Glutamatergic neuron (in vitro differentiated cells): ENCODE data around the gene STAB2. TPM values are rescaled to one million over a fixed set of nuclear protein-coding genes. Genes with fewer than 3 reads are reported as not detected.

Experiments
- DNase-seq: peaks from one replicate; pipeline ENCODE4 v3.0.0; 2022
- H3K27ac Mint-ChIP-seq: one replicate; pipeline ENCODE4 v1.8.0; 2020; ENCODE audit warnings: mild to moderate bottlenecking, mixed read lengths, inconsistent platforms; ENCODE audit not compliant: unreplicated experiment
- H3K27me3 Mint-ChIP-seq: one replicate; pipeline ENCODE4 v1.8.0; 2020; ENCODE audit warnings: mild to moderate bottlenecking, moderate library complexity, mixed read lengths, inconsistent platforms; ENCODE audit not compliant: unreplicated experiment
- H3K36me3 Mint-ChIP-seq: one replicate; pipeline ENCODE4 v1.8.0; 2020; ENCODE audit warnings: mild to moderate bottlenecking, mixed read lengths, inconsistent platforms; ENCODE audit not compliant: unreplicated experiment
- H3K4me1 Mint-ChIP-seq: one replicate; pipeline ENCODE4 v1.8.0; 2020; ENCODE audit warnings: mild to moderate bottlenecking, low read depth, mixed read lengths, inconsistent platforms; ENCODE audit not compliant: unreplicated experiment
- H3K4me3 Mint-ChIP-seq: one replicate; pipeline ENCODE4 v1.8.0; 2020; ENCODE audit warnings: mild to moderate bottlenecking, mixed read lengths, inconsistent platforms; ENCODE audit not compliant: unreplicated experiment
- H3K9me3 Mint-ChIP-seq: one replicate; pipeline ENCODE4 v1.8.0; 2020; ENCODE audit warnings: mild to moderate bottlenecking, moderate library complexity, mixed read lengths, inconsistent platforms; ENCODE audit not compliant: unreplicated experiment
- CTCF ChIP-seq: fragments of 200-600 bp; sonication (generic); IDR thresholded peaks from one replicate; pipeline ENCODE4 v1.5.0; 2021; ENCODE audit not compliant: partially characterized antibody, unreplicated experiment
- total RNA-seq: library from RNA; stranded (reverse); fragmentation: NEBNext Ultra II Directional; extraction: Animal tissue kit (Norgen Biotek cat#: 25700); gene quantifications from one replicate; pipeline ENCODE4 v1.2.1, GENCODE V29; 2021; ENCODE audit not compliant: unreplicated experiment

The STAB2 gene
- total RNA-seq, 1 donor from 2014 or later = not detected

GRCh38 chr12:103731539-103731938 is 144.5 kb downstream of the STAB2 start:
- DNase-seq = no peak
- no peak for TF ChIP-seq CTCF
- H3K4me3 Mint-ChIP-seq = no peak overlapping the region
- H3K4me1 Mint-ChIP-seq = no peaks in the 10 kb centered on the region
- peaks cover 2% of the 10 kb centered on the region for H3K9me3 Mint-ChIP-seq
- H3K27ac Mint-ChIP-seq = no peak overlapping the region
- H3K27me3 Mint-ChIP-seq = no peaks in the 10 kb centered on the region
- H3K36me3 Mint-ChIP-seq = no peaks in the 10 kb centered on the region

GRCh38 chr12:103734863-103735262 is 147.8 kb downstream of the STAB2 start:
- peaks cover 2% of the 10 kb centered on the region for H3K9me3 Mint-ChIP-seq
- H3K27ac Mint-ChIP-seq = no peak overlapping the region
- TF ChIP-seq CTCF = no peak
- DNase-seq = no peak
- peaks cover 3% of the 10 kb centered on the region for H3K27me3 Mint-ChIP-seq
- no peaks in the 10 kb centered on the region for H3K4me1 Mint-ChIP-seq
- H3K4me3 Mint-ChIP-seq = no peak overlapping the region
- no peaks in the 10 kb centered on the region for H3K36me3 Mint-ChIP-seq

- Mint-ChIP-seq H3K27me3 (peaks cover 3% of the 10 kb centered on the region), H3K9me3 (peaks cover 2% of the 10 kb centered on the region), H3K27ac (no peak overlapping the region), H3K36me3 (no peaks in the 10 kb centered on the region), H3K4me1 (no peaks in the 10 kb centered on the region), H3K4me3 (no peak overlapping the region)
- no peak for TF ChIP-seq CTCF
- no peak for DNase-seq
These were observed 148.2 kb downstream of the STAB2 start for GRCh38 chr12:103735291-103735690.

GRCh38 chr12:103736572-103736971 is 149.5 kb downstream of the STAB2 start:
- Mint-ChIP-seq H3K9me3 (peaks cover 2% of the 10 kb centered on the region), H3K27me3 (peaks cover 3% of the 10 kb centered on the region), H3K4me1 (no peaks in the 10 kb centered on the region), H3K4me3 (no peak overlapping the region), H3K36me3 (no peaks in the 10 kb centered on the region), H3K27ac (no peak overlapping the region)
- no peak for TF ChIP-seq CTCF
- no peak for DNase-seq

- no peak overlapping the region for H3K27ac Mint-ChIP-seq
These were observed 150.8 kb downstream of the STAB2 start for GRCh38 chr12:103737881-103738280.

More at GRCh38 chr12:103737881-103738280, 150.8 kb downstream of the STAB2 start:
- TF ChIP-seq CTCF = no peak
- Mint-ChIP-seq H3K36me3 (no peaks in the 10 kb centered on the region), H3K27me3 (peaks cover 3% of the 10 kb centered on the region), H3K4me1 (peaks cover 4% of the 10 kb centered on the region), H3K9me3 (peaks cover 2% of the 10 kb centered on the region), H3K4me3 (peak overlapping the region; percentile 10)
- DNase-seq = no peak
